GM18858 (cell line): Measurements from ENCODE around the gene DLG2.

Experiments used
- ATAC-seq: cut with Tn5 transposase; IDR thresholded peaks from one replicate; pipeline ENCODE4 v1.9.1; 2021; ENCODE audit not compliant: unreplicated experiment

Gene DLG2

DNA sequence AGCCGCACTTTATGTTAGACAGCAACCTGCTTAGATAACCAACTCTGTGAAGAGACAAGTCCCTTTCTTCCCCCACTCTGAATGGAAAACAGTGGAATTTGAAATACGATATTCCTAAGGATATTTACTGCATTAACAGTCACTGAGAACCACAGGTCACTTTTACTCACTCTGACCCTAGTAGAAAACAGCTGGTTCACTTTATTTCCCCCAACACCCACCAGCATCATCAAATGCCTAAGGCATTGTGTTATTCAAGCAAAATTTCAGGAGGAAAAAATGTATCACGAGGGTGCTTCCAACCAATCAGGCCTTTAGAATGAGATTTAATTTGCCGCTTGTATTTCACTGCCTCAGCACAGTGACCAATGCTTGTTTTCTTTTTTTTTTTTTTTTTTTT is 1206.9 kb downstream of the DLG2 start:
- ATAC-seq = no peak

DNA sequence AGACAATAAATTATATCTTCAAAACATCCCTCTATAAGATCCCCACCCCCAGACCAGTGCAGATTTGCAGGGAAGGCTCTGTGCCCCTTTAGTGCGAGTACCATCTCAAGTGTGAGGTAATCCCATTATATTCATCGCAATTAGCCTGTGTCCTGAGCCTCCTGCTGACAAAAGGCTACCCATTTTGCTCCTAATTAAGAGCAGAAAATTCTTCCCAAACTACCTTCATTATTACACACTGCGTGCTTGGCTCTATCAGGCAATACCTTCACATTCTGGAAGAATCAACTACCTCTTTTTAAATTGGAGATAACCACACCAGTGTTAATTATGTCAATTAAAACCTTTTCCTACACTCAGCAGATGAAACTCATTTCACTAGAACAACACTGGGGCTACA is 1207.5 kb downstream of the DLG2 start:
- no peak for ATAC-seq

DNA sequence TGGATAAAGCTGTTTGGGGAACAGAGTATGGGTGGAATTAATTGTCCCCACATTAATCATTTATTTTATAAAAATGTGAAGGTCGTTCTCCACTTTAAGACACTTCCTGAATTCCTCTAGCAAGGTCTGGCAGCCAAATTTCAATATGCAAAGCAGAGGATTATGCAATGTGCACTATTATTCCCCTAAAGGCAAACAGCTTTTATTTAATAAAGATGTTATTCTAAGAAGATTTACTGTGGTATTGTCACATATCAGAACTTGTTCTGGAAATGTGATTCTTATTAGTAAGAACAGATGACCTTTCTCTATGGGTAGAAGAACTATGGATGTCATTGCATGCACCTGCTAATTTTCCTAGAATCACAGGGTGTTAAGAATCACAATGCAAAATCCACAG is 1212.2 kb downstream of the DLG2 start:
- ATAC-seq = no peak

DNA sequence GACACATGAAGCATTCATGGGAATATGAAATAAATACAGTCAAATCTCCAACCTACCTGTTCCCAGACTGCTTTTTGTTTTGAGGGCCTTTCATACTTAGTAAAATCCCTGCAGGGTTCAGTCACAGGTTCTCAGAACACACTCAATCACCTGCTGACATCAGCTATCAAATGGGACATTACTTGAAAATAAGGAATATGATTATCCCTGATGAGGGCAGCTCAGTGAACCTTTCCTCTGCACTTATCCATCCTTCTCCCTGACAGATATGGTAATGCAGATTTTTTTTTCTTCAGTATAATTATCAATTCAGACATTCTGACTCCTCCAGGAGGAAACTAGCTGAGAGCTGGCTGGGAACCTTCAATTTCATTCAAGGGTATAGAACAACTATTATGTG is 1213.6 kb downstream of the DLG2 start:
- no peak for ATAC-seq

DNA sequence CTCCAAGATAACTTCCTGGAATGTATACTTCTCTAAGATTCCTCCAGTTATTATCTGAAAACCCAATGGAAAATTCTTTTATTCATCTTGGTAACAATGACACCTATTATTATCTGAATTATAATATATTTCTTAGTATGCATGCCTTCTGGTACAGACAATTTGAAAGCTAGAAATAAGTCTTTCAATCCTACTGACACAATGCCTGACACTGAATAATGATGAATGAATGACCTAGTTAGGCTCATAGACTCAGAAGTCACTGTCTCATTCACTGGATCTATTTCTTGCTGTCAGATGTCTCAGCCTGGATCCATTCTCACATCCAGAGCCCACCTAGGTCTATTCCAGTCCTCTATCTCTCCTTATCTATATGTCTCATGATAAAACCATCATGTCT is 1214.3 kb downstream of the DLG2 start:
- no peak for ATAC-seq

DNA sequence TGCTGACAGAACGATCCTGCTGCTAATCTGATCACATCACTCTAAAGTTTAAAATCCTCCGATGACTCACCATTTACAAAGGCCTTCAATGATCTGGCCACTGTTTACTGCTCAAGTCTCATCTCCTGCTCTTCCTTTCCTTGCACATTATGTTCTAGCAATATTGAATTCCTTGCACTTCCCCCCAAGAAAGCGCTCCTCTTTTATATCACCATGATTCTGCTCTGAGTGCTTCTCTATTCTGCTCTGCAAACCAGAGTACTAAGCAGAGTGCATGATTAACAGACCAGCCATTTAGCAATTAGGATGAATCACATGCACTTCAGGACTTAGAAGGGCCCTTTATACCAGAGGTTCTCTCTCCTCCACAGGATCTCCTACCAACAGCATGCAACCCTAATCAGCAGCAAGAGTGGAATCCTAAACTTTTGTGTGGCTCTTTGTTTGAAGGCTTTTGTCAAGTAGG is 1218.2 kb downstream of the DLG2 start:
- no peak for ATAC-seq

DNA sequence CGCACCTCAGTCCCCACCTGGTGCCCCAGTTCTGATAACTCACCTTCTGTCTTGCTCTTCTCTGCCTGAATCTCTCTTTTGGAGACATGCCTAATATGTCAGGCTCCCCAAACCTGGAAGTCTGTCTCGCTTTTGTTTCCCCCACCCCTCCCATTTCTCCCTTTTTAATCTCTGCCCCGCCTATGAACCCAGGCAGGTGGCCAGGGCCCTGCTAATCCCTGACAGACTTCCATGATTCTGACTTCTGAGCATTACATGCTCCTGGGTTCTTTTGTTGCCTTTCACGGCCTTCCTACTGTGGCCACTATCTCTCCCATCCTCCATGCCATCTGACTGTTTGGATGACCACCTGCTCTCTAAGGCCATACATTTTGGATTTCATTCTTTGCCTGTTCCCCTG is 1220.1 kb downstream of the DLG2 start:
- no peak for ATAC-seq

DNA sequence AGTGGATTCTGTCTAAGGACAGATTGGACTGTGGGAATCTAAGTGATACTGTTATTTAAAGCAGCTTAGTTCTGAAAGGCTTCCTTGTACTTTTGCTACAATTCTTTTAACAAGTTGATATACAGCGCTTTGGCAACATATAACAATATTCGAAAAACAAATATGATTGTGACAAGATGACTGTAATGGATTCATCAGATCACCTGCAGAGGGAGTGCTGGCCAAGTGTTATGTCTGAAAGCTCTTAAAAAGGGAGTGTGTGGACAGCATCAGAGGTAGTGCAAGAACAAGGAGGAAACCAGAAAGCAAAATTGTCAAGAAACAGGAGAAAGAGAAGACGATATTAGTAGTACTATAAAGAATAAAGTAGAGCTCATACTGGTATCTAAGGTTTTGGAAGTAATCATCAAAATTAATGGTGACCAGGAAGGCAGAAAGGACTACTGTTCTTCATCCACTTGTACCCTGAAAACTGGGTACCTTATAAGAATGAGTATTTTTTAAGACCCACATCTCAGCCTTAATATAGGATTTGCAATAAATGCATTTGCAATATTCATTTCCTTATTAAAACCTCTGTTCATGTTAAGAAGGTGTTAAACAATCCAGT is 1229.0 kb downstream of the DLG2 start:
- no peak for ATAC-seq

DNA sequence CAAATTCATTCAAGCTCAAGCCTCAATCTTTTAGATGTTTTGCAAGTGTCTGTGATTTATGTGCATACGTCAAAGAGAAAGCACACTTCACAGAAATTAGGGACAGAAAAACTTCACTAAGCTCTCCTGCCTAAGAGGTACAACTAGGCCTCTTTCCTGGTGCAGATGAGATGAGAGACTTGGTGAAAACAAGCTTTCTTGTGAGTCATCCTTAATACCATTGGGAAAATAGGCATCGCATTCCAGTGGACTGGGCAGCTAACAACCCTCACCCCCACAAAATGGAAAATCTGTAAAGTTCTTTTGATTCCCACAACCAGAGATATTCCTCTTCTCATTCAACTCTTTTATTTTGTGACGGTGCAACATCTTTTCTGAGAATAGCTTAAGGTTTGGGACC is 1230.6 kb downstream of the DLG2 start:
- ATAC-seq = no peak

DNA sequence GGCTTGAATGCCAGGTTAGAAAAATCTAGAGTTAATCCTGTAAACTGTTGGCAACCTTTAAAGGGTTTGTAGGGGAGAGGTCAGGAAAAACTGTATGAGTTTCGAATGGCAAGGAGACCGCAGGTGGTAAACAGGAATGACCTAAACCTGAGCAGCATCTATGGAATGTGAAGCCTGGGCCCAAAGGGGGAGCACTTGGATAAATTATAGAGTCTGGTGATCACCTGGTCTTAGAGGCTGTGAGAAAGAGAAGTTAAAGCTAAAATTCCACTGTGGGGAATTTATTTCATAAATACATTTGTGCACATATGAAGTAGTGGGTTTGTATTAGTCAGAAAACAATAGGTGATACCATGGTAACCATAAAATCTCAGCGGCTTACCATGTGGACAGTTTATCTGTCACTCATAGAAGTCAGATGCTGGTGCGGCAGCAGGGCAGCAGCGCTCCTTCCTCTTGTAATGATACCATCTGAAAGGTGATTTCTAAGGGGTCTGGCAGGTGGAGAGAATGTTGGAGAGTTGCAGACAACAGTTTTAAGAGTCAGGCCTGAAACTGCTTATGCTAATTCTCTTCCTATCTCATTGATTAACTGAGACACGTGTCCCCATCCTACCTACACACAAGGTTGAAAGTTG is 1236.6 kb downstream of the DLG2 start:
- ATAC-seq = no peak

DNA sequence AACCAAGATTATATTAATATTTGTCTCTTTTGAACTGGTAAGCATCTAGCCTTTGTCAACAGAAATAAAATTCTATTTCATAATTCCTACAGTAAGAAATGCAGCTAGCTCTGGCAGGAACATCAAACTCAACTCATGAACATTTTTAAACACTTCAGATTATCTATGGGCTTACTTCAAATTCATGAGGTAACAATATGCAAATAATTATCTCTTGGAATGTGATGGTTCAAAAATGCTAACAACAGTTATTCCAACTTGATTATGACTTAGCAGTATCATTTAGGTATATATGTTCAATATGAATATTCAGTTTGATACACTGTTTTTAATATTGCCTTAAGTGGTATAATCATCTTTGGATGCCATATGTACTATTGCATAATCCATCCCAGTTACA is 1237.4 kb downstream of the DLG2 start:
- ATAC-seq = no peak

DNA sequence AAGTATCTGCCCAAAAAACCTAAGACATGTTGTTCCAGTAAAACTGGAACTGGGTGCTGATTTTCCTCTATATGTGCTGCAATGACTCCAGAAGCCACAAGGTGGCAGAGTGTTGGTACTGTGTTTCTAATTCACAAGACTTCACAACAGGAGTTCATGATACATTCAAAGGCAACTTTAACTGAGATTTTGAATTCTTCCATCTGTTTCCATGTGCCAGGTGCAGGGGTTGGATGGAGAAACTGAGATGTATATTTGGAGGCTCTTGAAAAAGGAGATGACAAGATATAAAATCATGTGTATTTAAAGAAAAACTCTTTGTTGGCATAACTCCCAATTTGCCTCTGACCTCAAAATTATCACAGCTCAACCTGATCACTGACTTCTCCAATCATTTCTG is 1242.4 kb downstream of the DLG2 start:
- ATAC-seq = peak; percentile 83

DNA sequence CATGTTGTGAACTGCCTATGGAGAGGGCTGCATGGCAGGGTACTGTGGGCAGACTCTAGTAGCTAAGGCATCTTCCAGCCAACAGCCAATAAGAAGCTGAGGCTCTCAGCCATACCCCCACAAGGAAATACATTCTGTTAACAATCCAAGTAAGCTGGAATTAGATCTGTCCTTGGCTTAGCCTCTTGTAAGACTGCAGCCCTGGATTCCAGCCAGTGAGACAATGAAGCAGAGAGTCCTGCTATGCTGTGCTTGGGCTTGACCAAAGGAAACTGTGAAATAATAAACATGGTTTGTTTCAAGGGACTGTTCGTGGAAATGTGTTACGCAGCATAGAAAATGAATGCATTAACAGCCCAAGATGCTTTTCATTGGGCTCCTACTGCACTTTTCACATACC is 1243.6 kb downstream of the DLG2 start:
- no peak for ATAC-seq

DNA sequence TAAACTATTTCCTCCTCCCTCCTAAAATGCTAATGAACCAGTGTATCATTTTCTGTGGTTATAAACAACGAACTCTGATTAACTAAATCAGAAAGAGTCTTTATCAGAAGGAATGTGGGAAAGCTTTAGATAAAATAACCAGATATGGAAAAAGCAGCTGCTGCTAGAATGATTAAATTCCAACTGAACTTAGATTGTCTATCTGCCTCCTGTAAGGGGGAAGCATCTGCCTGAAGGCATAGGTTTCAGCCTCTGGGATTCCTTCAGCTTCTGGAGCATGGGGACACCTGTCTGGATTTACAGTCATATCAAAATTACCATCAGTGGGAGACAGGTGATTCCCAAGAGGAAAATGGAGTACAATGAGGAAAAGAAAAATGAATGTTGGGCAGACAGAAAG is 1245.5 kb downstream of the DLG2 start:
- no peak for ATAC-seq

DNA sequence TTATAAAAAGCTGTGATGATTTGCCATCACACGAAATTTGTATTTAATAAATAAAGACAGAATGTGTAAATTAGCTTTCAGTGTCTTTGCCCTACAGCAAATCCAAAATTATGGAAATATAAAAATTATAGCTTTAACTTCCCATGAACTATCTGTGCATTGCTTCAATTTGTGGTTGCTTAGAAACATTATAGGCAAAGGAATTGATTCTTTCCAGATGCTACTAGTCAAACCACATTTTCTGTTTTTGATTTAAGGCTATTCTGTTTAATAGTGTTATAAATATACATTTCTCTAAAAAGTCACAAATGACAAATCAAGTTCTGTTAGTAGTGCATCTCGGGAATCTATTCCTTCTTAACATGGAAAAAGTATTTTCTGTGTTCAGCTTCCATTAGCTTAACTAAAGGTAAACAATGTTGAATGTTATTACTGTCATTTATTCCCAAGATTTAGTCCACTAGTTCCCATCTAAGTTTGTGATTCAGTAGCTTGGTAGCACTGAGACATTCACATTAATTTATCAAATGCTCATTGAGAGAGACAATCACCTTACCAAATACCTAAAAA is 1254.7 kb downstream of the DLG2 start:
- no peak for ATAC-seq

DNA sequence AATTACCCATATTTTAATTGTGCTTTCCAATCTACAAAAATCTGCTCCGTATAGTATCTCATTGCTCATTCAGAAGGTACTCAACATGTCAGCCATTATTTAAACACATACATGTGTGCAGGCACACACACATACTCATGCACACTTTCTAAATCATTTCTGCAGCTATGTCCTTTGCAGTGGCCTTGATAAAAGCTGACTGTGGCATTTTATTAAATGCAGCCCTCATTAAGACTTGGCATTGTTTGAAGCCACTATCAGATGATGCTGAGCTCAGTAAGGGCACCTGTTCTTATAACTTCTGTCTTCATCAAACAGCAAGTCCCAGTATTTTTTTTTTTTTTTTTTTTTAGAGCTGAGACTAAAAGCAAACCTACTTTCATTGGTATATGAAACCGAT is 1269.1 kb downstream of the DLG2 start:
- ATAC-seq = no peak

DNA sequence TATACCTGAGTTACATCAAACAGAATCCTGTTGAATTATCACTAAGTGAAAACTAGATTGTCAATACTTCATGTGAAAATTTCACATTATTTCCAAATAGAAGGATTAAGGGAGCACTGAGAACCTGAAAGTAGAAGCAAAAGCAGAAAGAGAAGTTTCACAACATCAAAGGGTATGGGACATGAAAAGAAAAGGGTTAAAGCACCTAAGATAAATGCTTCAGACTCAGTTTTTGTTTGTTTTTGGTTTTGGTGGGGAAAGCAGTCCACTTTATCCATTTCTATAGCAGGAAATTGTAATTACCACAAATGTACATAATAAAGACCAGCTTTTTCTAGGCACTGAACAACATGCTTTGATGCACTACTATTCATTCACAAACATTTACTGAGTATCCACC is 1271.2 kb downstream of the DLG2 start:
- no peak for ATAC-seq

DNA sequence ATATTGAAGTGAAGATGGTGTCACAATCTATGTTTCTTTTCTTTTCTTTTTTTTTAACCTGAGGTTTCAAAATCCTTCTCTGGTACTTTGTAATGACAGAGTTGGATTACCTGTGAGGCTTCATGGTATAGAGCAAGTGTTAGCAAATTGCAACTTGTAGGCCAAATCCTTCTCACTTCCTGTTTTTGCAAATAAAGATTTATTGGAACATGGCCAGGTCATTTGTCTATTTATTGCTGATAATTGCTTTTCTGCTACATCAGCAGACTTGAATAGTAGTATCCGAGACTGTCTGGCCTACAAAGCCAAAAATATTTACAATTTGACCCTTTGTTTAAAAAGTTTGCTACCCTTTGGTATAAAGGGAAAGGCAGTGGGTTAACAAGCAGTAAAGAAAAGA is 1281.5 kb downstream of the DLG2 start:
- ATAC-seq = no peak

DNA sequence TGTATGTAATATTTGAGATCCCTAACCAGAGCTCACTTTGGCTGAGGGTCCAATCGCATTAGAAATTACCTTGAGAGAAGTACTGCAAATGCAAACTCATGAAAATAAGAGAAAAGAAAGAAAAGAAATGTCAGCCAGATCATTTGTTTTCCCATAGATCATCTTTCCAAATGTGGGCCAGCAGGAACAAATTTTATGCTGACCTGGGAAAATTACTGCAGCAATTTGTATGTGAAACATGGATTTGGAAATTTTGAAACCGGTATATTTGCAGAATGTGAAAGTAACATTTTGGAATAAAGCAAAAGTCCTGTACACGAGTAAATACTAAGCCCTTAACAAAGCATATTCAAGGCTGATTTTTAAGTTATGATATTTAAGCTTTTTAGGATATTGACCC is 1282.1 kb downstream of the DLG2 start:
- ATAC-seq = no peak

DNA sequence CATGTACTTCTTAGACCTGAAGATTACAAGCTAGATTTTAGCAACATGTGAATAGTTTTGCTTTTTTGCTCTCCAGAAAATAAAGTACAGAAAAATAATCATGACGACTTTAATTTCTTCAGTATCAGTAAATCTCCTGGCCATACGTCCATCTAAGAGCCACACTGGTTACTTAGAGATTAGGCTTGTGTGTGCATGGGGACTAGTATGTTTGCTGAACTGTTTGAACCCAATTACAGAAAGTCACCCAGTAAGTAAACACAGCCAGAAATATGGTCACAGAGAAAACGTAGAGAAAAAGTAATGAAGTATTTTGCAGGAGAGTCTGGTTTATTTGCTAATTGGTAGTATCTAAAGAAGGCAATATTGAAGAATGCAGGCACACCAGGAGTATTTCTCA is 1287.3 kb downstream of the DLG2 start:
- no peak for ATAC-seq

DNA sequence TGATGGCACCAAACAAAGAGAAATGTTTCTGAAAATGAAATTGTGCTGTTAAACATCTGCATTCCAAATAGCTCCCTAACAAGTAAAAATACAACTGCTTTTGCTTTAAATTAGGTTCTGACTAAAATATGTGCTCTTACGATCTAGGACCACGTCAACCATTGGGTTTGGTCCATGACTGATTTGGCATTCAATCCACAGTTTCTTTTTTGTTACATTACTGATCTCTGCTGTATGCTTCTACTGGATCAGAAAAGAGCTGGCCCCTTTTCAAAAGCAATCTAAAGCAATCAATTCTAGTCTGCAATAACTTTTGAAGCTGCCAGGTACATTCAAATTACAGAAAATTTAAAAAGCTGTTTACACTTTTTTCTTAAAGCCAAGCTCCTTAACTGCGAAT is 1293.9 kb downstream of the DLG2 start:
- ATAC-seq = no peak

DNA sequence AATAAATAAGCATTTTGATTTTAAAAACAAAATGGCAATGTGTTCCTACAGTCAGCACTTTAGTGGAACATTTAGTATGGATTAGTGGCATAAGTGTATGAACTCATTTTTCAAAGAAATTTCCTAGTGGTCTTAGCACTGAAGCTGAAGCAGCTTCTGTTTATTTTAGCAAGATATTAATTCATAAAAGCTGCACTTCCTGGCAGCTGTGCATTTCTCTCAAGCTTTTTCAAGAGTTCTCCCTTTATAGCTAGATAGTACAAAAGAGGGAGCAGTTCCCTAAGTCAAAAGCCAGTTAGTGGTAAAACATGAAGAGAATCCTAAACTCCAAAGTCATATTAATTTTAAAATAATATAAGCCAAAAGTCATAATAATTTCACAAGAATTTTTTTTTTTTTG is 1304.9 kb downstream of the DLG2 start:
- no peak for ATAC-seq

DNA sequence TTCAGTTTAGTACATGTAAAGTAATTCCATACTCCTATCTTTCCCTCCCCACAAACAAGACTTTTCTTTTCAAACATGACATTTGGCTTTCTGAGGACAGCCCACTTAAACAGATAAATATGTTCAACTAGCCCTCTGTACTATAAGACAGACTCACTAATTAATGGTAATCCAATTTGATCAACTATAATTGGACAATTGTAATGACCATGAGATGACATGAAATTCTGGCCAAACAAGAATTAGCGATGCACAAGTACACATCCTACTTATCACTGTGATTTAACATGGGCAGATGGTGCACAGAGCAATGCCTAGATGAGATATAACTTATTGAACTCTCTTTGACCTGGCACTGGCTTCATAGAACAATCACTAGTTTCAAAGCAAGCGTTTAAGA is 1307.3 kb downstream of the DLG2 start:
- ATAC-seq = no peak
